WTC11 (cell line): ENCODE results near the gene SLC4A9. TPM values are rescaled to one million over a fixed set of nuclear protein-coding genes. Genes with fewer than 3 reads are reported as not detected.

Experiments
- ATAC-seq: fragments of 200-7000 bp; cut with Tn5 transposase; 2 replicates; pipeline ENCODE4 v1.10.0; 2021; ENCODE audit warnings: mild to moderate bottlenecking, moderate library complexity
- CTCF ChIA-PET: fragments of 300-600 bp; sonication (Branson Sonifier 250); formaldehyde crosslinking; loops from one replicate; lab custom pipeline; 2021; ENCODE audit warnings: antibody characterized with exemption; lab: Charles Lee
- POLR2A ChIA-PET: fragments of 350-600 bp; sonication (Branson Sonifier 250); formaldehyde crosslinking; loops from one replicate; lab custom pipeline; 2021; ENCODE audit warnings: antibody characterized with exemption; lab: Charles Lee
- DNase-seq: peaks from one replicate; pipeline ENCODE4 v3.0.0; 2021; ENCODE audit warnings: low spot score
- H3K27ac Mint-ChIP-seq: 2 replicates; pipeline ENCODE4 v1.8.0; 2021; ENCODE audit warnings: mixed read lengths
- H3K27me3 Mint-ChIP-seq: 2 replicates; pipeline ENCODE4 v1.8.0; 2021; ENCODE audit warnings: low read depth, mild to moderate bottlenecking, moderate library complexity, mixed read lengths
- H3K36me3 Mint-ChIP-seq: 2 replicates; pipeline ENCODE4 v1.8.0; 2021; ENCODE audit warnings: mixed read lengths
- H3K4me1 Mint-ChIP-seq: 2 replicates; pipeline ENCODE4 v1.8.0; 2022; ENCODE audit warnings: mixed read lengths
- H3K4me3 Mint-ChIP-seq: 2 replicates; pipeline ENCODE4 v1.8.0; 2021; ENCODE audit warnings: mild to moderate bottlenecking, moderate library complexity, mixed read lengths
- H3K9me3 Mint-ChIP-seq: 2 replicates; pipeline ENCODE4 v1.8.0; 2021; ENCODE audit warnings: mixed read lengths
- ATF1 ChIP-seq: sonication (generic); formaldehyde crosslinking; IDR thresholded peaks from 2 replicates; pipeline ENCODE4 v1.8.1; 2023; ENCODE audit warnings: mild to moderate bottlenecking, moderate library complexity, missing genetic modification reagents
- CREM ChIP-seq: sonication (generic); formaldehyde crosslinking; IDR thresholded peaks from 2 replicates; pipeline ENCODE4 v1.8.1; 2022; ENCODE audit warnings: mild to moderate bottlenecking, missing genetic modification reagents, moderate library complexity
- ELF4 ChIP-seq: sonication (generic); formaldehyde crosslinking; IDR thresholded peaks from 2 replicates; pipeline ENCODE4 v1.8.1; 2022; ENCODE audit warnings: low read depth, mild to moderate bottlenecking, moderate library complexity, missing genetic modification reagents
- FOXK1 ChIP-seq: sonication (generic); formaldehyde crosslinking; IDR thresholded peaks from 2 replicates; pipeline ENCODE4 v1.8.0; 2022; ENCODE audit warnings: mild to moderate bottlenecking, moderate library complexity, missing genetic modification reagents
- HMGA2 ChIP-seq: fragments of 250-450 bp; sonication (Bioruptor Pico); IDR thresholded peaks from 2 replicates; pipeline ENCODE4 v1.4.0; 2021; ENCODE audit warnings: mild to moderate bottlenecking, moderate library complexity
- KAT7 ChIP-seq: sonication (generic); formaldehyde crosslinking; IDR thresholded peaks from 2 replicates; pipeline ENCODE4 v1.8.1; 2023; ENCODE audit warnings: missing genetic modification reagents, mild to moderate bottlenecking, borderline replicate concordance
- NR2C2 ChIP-seq: sonication (generic); formaldehyde crosslinking; IDR thresholded peaks from 2 replicates; pipeline ENCODE4 v1.8.0; 2022; ENCODE audit warnings: mild to moderate bottlenecking, missing genetic modification reagents
- PRRX2 ChIP-seq: fragments of 250-450 bp; sonication (Bioruptor Pico); IDR thresholded peaks from 2 replicates; pipeline ENCODE4 v1.8.0; 2021; ENCODE audit warnings: mild to moderate bottlenecking
- TEAD1 ChIP-seq: sonication (generic); formaldehyde crosslinking; IDR thresholded peaks from 2 replicates; pipeline ENCODE4 v1.8.0; 2022; ENCODE audit warnings: mild to moderate bottlenecking, missing genetic modification reagents
- ZBTB21 ChIP-seq: sonication (generic); formaldehyde crosslinking; IDR thresholded peaks from 2 replicates; pipeline ENCODE4 v1.8.1; 2023; ENCODE audit warnings: mild to moderate bottlenecking, missing genetic modification reagents, borderline replicate concordance
- ZNF138 ChIP-seq: sonication (generic); formaldehyde crosslinking; conservative IDR thresholded peaks from 2 replicates; pipeline ENCODE4 v1.8.1; 2022; ENCODE audit warnings: mild to moderate bottlenecking, moderate library complexity, missing genetic modification reagents
- ZNF317 ChIP-seq: sonication (generic); formaldehyde crosslinking; IDR thresholded peaks from 2 replicates; pipeline ENCODE4 v1.8.1; 2023; ENCODE audit warnings: low read depth, mild to moderate bottlenecking, moderate library complexity, missing genetic modification reagents, borderline replicate concordance
- ZNF423 ChIP-seq: fragments of 250-450 bp; sonication (Bioruptor Pico); IDR thresholded peaks from 2 replicates; pipeline ENCODE4 v2.1.2; 2022; ENCODE audit warnings: mild to moderate bottlenecking, moderate library complexity
- total RNA-seq: library from RNA; stranded (reverse); gene quantifications from 3 replicates; pipeline ENCODE4 v1.2.3, GENCODE V29; 2021
- TF ChIP-seq, protein P1 (sequence below): fragments of 250-450 bp; sonication (Bioruptor Pico); IDR thresholded peaks from 2 replicates; pipeline ENCODE4 v2.1.2; 2022; ENCODE audit warnings: mild to moderate bottlenecking, moderate library complexity
- TF ChIP-seq, protein P2 (sequence below): sonication (generic); formaldehyde crosslinking; IDR thresholded peaks from 2 replicates; pipeline ENCODE4 v1.8.1; 2022; ENCODE audit warnings: mild to moderate bottlenecking, missing genetic modification reagents, moderate library complexity, borderline replicate concordance
- TF ChIP-seq, protein P3 (sequence below): sonication (generic); formaldehyde crosslinking; IDR thresholded peaks from 2 replicates; pipeline ENCODE4 v1.8.1; 2023; ENCODE audit warnings: mild to moderate bottlenecking, missing genetic modification reagents, borderline replicate concordance
- TF ChIP-seq, protein P4 (sequence below): sonication (generic); formaldehyde crosslinking; IDR thresholded peaks from 2 replicates; pipeline ENCODE4 v1.8.0; 2023; ENCODE audit warnings: missing genetic modification reagents, mild to moderate bottlenecking, borderline replicate concordance
- TF ChIP-seq, protein P5 (sequence below): fragments of 200-600 bp; IDR thresholded peaks from 2 replicates; pipeline ENCODE4 v1.8.0; 2022; ENCODE audit warnings: antibody characterized with exemption
- TF ChIP-seq, protein P6 (sequence below): sonication (generic); formaldehyde crosslinking; IDR thresholded peaks from 2 replicates; pipeline ENCODE4 v1.8.1; 2022; ENCODE audit warnings: low read depth, missing genetic modification reagents, borderline replicate concordance

SLC4A9 gene
- total RNA-seq, 1 experiment from 2014 or later, result 0.37 TPM

- no peak for ATAC-seq
- TF ChIP-seq, protein P1, sequence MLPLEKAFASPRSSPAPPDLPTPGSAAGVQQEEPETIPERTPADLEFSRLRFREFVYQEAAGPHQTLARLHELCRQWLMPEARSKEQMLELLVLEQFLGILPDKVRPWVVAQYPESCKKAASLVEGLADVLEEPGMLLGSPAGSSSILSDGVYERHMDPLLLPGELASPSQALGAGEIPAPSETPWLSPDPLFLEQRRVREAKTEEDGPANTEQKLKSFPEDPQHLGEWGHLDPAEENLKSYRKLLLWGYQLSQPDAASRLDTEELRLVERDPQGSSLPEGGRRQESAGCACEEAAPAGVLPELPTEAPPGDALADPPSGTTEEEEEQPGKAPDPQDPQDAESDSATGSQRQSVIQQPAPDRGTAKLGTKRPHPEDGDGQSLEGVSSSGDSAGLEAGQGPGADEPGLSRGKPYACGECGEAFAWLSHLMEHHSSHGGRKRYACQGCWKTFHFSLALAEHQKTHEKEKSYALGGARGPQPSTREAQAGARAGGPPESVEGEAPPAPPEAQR (CRISPR knock-in tag), result no peak
- TF ChIP-seq ZBTB21 (CRISPR knock-in tag), result no peak
- no peak for TF ChIP-seq NR2C2 (CRISPR knock-in tag)
- no peak for TF ChIP-seq PRRX2 (CRISPR knock-in tag)
- TF ChIP-seq, protein P2, sequence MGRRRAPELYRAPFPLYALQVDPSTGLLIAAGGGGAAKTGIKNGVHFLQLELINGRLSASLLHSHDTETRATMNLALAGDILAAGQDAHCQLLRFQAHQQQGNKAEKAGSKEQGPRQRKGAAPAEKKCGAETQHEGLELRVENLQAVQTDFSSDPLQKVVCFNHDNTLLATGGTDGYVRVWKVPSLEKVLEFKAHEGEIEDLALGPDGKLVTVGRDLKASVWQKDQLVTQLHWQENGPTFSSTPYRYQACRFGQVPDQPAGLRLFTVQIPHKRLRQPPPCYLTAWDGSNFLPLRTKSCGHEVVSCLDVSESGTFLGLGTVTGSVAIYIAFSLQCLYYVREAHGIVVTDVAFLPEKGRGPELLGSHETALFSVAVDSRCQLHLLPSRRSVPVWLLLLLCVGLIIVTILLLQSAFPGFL (CRISPR knock-in tag), result no peak
- TF ChIP-seq, protein P3, sequence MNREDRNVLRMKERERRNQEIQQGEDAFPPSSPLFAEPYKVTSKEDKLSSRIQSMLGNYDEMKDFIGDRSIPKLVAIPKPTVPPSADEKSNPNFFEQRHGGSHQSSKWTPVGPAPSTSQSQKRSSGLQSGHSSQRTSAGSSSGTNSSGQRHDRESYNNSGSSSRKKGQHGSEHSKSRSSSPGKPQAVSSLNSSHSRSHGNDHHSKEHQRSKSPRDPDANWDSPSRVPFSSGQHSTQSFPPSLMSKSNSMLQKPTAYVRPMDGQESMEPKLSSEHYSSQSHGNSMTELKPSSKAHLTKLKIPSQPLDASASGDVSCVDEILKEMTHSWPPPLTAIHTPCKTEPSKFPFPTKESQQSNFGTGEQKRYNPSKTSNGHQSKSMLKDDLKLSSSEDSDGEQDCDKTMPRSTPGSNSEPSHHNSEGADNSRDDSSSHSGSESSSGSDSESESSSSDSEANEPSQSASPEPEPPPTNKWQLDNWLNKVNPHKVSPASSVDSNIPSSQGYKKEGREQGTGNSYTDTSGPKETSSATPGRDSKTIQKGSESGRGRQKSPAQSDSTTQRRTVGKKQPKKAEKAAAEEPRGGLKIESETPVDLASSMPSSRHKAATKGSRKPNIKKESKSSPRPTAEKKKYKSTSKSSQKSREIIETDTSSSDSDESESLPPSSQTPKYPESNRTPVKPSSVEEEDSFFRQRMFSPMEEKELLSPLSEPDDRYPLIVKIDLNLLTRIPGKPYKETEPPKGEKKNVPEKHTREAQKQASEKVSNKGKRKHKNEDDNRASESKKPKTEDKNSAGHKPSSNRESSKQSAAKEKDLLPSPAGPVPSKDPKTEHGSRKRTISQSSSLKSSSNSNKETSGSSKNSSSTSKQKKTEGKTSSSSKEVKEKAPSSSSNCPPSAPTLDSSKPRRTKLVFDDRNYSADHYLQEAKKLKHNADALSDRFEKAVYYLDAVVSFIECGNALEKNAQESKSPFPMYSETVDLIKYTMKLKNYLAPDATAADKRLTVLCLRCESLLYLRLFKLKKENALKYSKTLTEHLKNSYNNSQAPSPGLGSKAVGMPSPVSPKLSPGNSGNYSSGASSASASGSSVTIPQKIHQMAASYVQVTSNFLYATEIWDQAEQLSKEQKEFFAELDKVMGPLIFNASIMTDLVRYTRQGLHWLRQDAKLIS, result no peak
- no peak for DNase-seq
- Mint-ChIP-seq H3K4me3 (no peak overlapping the region), H3K27ac (no peak overlapping the region), H3K36me3 (no peaks in the 10 kb centered on the region), H3K27me3 (peaks cover 3% of the 10 kb centered on the region), H3K9me3 (peaks cover 5% of the 10 kb centered on the region; the same call in 1 of the 2 replicates), H3K4me1 (peaks cover 19% of the 10 kb centered on the region)
- ChIA-PET CTCF (interaction anchor here (0.9 to 7.6 kb wide), 2 partner anchors 20 to 81 kb away, joined by 4 to 79 read pairs; partner anchors contain the start of gene HBEGF), POLR2A (interaction anchor here (0.7 kb wide), 1 partner anchor 19 kb away, joined by 3 read pairs; no protein-coding TSS in a partner anchor)
These were observed 34.5 kb upstream of the SLC4A9 start for GRCh38 chr5:140325486-140325885.

GRCh38 chr5:140327589-140327988 is 32.4 kb upstream of the SLC4A9 start:
- Mint-ChIP-seq H3K36me3 (no peaks in the 10 kb centered on the region), H3K4me3 (no peak overlapping the region), H3K27me3 (peaks cover 3% of the 10 kb centered on the region), H3K9me3 (no peaks in the 10 kb centered on the region), H3K4me1 (peaks cover 19% of the 10 kb centered on the region), H3K27ac (peak overlapping the region; percentile 29; the same call in 1 of the 2 replicates)
- ChIA-PET CTCF (interaction anchor here (0.6 to 7.6 kb wide), 10 partner anchors 9 to 284 kb away, joined by 3 to 79 read pairs (median 9); partner anchors contain the start of gene HBEGF), POLR2A (interaction anchor here (1.6 kb wide), 1 partner anchor 19 kb away, joined by 7 read pairs; the partner anchor contains the start of gene HBEGF)
- DNase-seq (no peak), ATAC-seq (peak; percentile 33)
- TF ChIP-seq, protein P4, sequence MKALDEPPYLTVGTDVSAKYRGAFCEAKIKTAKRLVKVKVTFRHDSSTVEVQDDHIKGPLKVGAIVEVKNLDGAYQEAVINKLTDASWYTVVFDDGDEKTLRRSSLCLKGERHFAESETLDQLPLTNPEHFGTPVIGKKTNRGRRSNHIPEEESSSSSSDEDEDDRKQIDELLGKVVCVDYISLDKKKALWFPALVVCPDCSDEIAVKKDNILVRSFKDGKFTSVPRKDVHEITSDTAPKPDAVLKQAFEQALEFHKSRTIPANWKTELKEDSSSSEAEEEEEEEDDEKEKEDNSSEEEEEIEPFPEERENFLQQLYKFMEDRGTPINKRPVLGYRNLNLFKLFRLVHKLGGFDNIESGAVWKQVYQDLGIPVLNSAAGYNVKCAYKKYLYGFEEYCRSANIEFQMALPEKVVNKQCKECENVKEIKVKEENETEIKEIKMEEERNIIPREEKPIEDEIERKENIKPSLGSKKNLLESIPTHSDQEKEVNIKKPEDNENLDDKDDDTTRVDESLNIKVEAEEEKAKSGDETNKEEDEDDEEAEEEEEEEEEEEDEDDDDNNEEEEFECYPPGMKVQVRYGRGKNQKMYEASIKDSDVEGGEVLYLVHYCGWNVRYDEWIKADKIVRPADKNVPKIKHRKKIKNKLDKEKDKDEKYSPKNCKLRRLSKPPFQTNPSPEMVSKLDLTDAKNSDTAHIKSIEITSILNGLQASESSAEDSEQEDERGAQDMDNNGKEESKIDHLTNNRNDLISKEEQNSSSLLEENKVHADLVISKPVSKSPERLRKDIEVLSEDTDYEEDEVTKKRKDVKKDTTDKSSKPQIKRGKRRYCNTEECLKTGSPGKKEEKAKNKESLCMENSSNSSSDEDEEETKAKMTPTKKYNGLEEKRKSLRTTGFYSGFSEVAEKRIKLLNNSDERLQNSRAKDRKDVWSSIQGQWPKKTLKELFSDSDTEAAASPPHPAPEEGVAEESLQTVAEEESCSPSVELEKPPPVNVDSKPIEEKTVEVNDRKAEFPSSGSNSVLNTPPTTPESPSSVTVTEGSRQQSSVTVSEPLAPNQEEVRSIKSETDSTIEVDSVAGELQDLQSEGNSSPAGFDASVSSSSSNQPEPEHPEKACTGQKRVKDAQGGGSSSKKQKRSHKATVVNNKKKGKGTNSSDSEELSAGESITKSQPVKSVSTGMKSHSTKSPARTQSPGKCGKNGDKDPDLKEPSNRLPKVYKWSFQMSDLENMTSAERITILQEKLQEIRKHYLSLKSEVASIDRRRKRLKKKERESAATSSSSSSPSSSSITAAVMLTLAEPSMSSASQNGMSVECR (CRISPR knock-in tag), result no peak
- no peak for TF ChIP-seq FOXK1
- no peak for TF ChIP-seq KAT7 (CRISPR knock-in tag)
- no peak for TF ChIP-seq ATF1
- TF ChIP-seq, protein P5, sequence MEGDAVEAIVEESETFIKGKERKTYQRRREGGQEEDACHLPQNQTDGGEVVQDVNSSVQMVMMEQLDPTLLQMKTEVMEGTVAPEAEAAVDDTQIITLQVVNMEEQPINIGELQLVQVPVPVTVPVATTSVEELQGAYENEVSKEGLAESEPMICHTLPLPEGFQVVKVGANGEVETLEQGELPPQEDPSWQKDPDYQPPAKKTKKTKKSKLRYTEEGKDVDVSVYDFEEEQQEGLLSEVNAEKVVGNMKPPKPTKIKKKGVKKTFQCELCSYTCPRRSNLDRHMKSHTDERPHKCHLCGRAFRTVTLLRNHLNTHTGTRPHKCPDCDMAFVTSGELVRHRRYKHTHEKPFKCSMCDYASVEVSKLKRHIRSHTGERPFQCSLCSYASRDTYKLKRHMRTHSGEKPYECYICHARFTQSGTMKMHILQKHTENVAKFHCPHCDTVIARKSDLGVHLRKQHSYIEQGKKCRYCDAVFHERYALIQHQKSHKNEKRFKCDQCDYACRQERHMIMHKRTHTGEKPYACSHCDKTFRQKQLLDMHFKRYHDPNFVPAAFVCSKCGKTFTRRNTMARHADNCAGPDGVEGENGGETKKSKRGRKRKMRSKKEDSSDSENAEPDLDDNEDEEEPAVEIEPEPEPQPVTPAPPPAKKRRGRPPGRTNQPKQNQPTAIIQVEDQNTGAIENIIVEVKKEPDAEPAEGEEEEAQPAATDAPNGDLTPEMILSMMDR, result no peak
- TF ChIP-seq ZNF317 (CRISPR knock-in tag), result no peak
- TF ChIP-seq TEAD1 (CRISPR knock-in tag), result no peak
- TF ChIP-seq, protein P2 (CRISPR knock-in tag), result no peak
- TF ChIP-seq HMGA2 (CRISPR knock-in tag), result no peak
- TF ChIP-seq CREM (CRISPR knock-in tag), result no peak
- TF ChIP-seq ZNF138 (CRISPR knock-in tag), result no peak
- TF ChIP-seq, protein P6, sequence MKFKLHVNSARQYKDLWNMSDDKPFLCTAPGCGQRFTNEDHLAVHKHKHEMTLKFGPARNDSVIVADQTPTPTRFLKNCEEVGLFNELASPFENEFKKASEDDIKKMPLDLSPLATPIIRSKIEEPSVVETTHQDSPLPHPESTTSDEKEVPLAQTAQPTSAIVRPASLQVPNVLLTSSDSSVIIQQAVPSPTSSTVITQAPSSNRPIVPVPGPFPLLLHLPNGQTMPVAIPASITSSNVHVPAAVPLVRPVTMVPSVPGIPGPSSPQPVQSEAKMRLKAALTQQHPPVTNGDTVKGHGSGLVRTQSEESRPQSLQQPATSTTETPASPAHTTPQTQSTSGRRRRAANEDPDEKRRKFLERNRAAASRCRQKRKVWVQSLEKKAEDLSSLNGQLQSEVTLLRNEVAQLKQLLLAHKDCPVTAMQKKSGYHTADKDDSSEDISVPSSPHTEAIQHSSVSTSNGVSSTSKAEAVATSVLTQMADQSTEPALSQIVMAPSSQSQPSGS (CRISPR knock-in tag), result no peak
- no peak for TF ChIP-seq ZNF423
- no peak for TF ChIP-seq ELF4
